Measurements from ENCODE around the gene NIN. TPM values are rescaled to one million over a fixed set of nuclear protein-coding genes. Genes with fewer than 3 reads are reported as not detected.

The NIN gene
- total RNA-seq, 2 experiments from 2014 or later: 50.3 to 56.5 TPM

DNA sequence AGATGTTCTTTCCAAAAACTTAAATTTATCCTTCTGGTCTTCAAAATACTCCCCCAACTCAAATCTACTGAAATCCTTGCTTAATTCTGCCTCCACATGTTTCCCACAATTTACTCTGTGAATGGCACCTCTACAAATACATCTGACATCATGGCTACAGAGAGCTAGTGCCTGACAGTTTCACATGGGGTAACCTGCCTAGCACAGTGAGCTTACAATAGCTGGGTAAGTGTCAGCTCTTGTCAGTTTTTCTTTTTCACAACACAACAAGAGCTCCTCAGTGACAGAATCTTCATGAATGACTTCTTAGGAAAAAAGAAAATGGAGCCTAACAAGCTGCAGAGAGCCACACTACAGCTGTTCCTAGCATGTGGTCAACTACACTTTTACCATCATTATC, 54.4 kb downstream of the NIN start:
- Mint-ChIP-seq H3K9me3 (no peaks in the 10 kb centered on the region), H3K36me3 (ENCODE audit: low read depth) (peaks cover 35% of the 10 kb centered on the region), H3K4me1 (peaks cover 20% of the 10 kb centered on the region), H3K4me3 (no peak overlapping the region), H3K27me3 (no peaks in the 10 kb centered on the region), H3K27ac (no peak overlapping the region)
- no peak for DNase-seq
- POLR2A ChIA-PET: interaction anchor here (1.1 to 2.9 kb wide), 3 partner anchors 11 to 84 kb away, joined by 3 to 10 read pairs (median 7); no protein-coding TSS in a partner anchor
- CTCF ChIA-PET: interaction anchor here (0.8 to 7.5 kb wide), 24 partner anchors 11 to 464 kb away, joined by 3 to 96 read pairs (median 6); partner anchors contain the start of gene ATL1

DNA sequence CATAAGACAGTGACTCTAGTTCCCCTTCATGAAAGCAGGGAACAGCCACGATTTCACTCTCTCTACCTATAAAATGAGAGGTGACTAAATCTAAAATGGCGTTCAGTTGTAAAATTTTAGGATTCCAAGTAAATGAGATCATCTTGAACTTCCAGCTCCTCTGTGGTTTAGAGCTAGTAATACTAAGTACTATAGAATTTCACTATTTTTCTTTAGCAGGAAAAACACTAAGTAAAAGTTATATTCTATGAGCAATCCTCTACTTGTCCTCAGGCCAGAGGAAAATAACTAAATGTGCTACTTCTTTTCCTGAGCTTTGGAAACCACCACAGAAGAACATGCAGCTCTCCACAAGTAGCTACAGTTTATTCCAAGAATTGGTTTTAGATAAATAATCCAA, 55.6 kb downstream of the NIN start:
- H3K9me3 Mint-ChIP-seq: no peaks in the 10 kb centered on the region
- ChIA-PET POLR2A (interaction anchor here (1.1 kb wide), 1 partner anchor 18 kb away, joined by 3 read pairs; no protein-coding TSS in a partner anchor), CTCF (interaction anchor here (0.6 to 7.5 kb wide), 20 partner anchors 12 to 648 kb away, joined by 3 to 96 read pairs (median 5); partner anchors contain the start of gene ATL1)
- peaks cover 20% of the 10 kb centered on the region for H3K4me1 Mint-ChIP-seq
- H3K27me3 Mint-ChIP-seq: no peaks in the 10 kb centered on the region
- H3K36me3 Mint-ChIP-seq (ENCODE audit: low read depth): peaks cover 44% of the 10 kb centered on the region
- no peak overlapping the region for H3K4me3 Mint-ChIP-seq
- DNase-seq: no peak
- H3K27ac Mint-ChIP-seq: no peak overlapping the region

DNA sequence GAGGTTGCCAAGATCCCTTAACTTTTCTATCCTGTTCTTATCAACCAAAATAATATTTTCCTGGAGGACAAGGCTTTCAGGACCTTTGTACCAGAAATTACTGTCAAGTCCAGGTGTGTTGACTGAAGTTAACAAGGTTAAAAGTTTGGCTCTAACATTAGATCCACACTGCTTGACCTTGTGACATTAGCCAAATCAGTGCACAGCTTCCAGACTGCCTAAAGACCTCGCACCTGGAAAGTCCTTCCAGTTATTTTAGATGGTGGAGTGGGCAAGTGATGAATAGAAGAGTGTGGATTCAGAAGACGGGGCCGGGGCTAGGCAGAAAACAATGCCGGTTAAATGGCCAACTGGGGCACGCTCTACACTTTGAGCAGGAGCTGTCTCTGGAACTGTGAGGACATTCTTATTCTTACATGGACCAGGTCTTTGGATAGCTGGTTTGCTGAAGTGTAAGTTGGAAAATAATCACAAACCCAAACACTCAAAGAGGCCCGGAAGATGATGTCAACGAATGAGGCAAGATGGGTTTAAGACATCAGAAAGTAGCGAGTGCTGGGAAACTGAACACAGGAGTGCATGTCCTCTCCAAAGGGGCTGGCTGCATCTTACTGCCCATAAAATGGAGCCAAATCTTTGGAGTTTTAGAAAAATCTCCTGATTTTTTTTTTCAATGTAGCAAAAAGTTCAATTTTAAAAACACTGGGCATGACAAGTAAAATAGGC, 56.3 kb downstream of the NIN start:
- no peak overlapping the region for H3K27ac Mint-ChIP-seq
- peaks cover 51% of the 10 kb centered on the region for H3K36me3 Mint-ChIP-seq (ENCODE audit: low read depth)
- H3K4me1 Mint-ChIP-seq: peaks cover 20% of the 10 kb centered on the region
- ChIA-PET CTCF (interaction anchor here (0.6 to 7.5 kb wide), 20 partner anchors 10 to 647 kb away, joined by 3 to 96 read pairs (median 4); partner anchors contain the start of gene ATL1), POLR2A (interaction anchor here (1.0 to 1.4 kb wide), 3 partner anchors 11 to 57 kb away, joined by 3 to 5 read pairs (median 3); partner anchors contain the start of gene NIN)
- no peak for DNase-seq
- H3K4me3 Mint-ChIP-seq: no peak overlapping the region
- no peaks in the 10 kb centered on the region for H3K9me3 Mint-ChIP-seq
- no peaks in the 10 kb centered on the region for H3K27me3 Mint-ChIP-seq

DNA sequence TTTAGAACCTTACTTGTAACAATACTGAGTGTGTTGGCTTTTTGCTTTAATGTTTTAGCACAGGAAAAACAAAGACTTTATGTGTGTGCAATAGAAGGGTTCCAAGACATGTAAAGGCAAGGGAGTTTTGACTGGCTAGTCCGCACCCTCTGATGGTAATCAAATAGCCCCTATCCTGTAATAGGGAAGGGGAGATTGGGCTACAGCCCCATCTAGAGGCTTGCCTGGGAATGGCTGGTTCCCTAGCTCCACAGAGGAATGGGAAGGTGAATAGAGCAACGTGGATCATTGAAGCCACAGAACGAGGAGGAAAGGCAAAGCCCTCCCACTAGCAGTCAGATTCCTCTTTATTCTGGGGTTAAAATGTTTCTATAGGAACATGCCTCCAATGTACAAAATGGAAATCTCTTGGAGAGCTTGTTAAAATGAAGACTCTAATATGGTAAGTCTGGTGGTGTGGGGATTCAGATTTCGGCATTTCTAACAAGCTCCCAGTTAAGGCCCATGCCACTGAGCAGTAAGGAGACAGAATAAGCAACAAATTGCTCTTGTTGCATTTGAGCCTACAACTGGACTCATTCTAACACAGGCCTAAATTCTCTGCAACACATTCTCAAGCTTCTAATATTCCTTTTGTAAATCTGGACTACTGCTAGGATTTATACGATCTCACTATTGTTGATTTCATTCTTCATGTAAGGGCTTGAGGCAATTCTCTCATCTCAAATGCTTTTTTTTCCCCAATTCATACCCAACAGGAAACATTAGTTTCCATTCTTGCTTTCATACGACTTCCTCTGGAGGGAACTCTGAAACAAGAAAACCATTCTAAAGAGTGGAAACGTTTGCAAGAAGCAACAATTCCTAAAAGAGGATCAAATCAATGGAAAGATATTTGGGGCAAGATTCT, 57.1 kb downstream of the NIN start:
- DNase-seq: peak; percentile 29
- POLR2A ChIA-PET: interaction anchor here (0.8 to 1.4 kb wide), 4 partner anchors 11 to 105 kb away, joined by 3 to 5 read pairs (median 3); partner anchors contain the start of genes NIN and SAV1
- H3K4me1 Mint-ChIP-seq: peaks cover 16% of the 10 kb centered on the region
- H3K27ac Mint-ChIP-seq: no peak overlapping the region
- H3K36me3 Mint-ChIP-seq (ENCODE audit: low read depth): peaks cover 51% of the 10 kb centered on the region
- H3K9me3 Mint-ChIP-seq: no peaks in the 10 kb centered on the region
- no peaks in the 10 kb centered on the region for H3K27me3 Mint-ChIP-seq
- CTCF ChIA-PET: interaction anchor here (0.6 to 7.5 kb wide), 17 partner anchors 10 to 453 kb away, joined by 3 to 96 read pairs (median 4); partner anchors contain the start of gene ATL1
- H3K4me3 Mint-ChIP-seq: no peak overlapping the region

DNA sequence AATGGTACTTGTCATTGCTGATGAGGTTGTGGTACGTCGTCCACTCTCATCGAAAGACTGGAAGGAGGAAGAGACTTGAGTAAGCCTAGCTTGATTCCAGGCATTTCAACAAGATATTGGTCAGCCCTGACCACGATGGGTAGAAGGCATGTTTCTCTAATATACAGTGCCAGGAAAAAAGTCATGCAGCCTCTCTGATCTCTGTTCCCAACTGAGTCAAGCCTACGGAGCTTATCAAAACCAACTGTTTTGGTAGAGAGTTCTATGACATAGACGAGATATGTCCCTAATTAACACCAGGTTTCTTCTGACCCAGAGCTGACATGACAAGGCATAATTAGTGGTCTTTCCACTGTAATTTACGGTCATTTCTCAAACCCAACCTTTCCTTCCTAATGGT, 58.5 kb downstream of the NIN start:
- no peak overlapping the region for H3K4me3 Mint-ChIP-seq
- ChIA-PET POLR2A (no interaction called here), CTCF (interaction anchor here (7.5 kb wide), 1 partner anchor 9 kb away, joined by 96 read pairs; no protein-coding TSS in a partner anchor)
- H3K4me1 Mint-ChIP-seq: peaks cover 12% of the 10 kb centered on the region
- no peaks in the 10 kb centered on the region for H3K27me3 Mint-ChIP-seq
- H3K27ac Mint-ChIP-seq: no peak overlapping the region
- no peaks in the 10 kb centered on the region for H3K9me3 Mint-ChIP-seq
- DNase-seq: no peak
- H3K36me3 Mint-ChIP-seq (ENCODE audit: low read depth): peaks cover 62% of the 10 kb centered on the region

DNA sequence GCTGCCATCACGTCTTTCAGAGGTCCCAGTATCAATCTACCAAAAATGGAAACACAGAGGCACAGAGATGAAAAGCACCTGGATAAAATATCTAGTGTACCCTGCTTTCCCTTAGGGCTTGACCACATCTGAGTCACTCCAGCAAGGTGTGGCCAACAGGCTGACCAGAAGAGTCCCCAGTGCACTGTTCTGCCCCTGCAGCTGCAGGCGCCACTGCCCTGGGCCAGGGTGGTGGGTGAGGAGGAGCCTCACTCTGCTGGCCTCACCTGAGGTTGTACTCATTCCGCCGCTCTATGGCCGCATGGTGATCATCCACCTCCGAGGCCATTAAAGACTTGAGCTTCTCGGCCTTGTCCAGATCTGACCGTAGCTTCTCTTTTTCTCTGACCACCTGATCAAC, 60.4 kb downstream of the NIN start:
- H3K36me3 Mint-ChIP-seq (ENCODE audit: low read depth): peaks cover 63% of the 10 kb centered on the region

DNA sequence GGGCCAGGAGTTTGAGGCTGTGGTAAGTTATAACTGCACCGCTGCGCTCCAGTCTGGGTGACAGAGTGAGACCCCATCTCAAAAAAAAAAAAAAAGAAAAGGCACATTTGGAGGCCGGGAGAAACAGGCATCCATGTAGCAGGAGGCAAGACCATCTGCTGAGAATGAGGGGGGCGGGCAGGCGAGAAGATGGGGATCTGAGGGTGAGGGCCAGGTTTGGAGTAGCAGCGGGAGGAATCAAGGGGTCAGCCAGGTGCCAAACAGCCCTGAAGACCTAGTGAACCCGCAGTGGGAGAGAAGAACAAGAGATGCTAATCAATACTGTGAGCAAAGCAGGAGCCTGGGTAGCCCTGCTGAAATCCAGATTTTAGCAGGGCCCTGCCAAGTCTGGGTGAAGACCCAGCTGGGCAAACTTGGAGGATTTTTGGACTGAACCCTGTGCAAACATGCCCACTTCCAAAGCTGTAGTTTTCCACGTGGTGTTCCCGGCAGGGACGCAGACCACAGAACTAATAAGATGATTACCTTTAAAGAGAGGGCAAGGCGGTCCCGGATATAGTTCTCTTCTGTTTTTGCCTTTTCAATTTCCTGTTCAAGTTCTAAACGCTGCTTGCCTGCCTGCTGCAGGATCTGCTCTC, 61.0 kb downstream of the NIN start:
- H3K9me3 Mint-ChIP-seq: no peaks in the 10 kb centered on the region
- POLR2A ChIA-PET: no interaction called here
- H3K27ac Mint-ChIP-seq: no peak overlapping the region
- H3K36me3 Mint-ChIP-seq (ENCODE audit: low read depth): peaks cover 63% of the 10 kb centered on the region
- no peaks in the 10 kb centered on the region for H3K27me3 Mint-ChIP-seq
- H3K4me3 Mint-ChIP-seq: no peak overlapping the region
- CTCF ChIA-PET: no interaction called here
- no peak for DNase-seq
- peaks cover 12% of the 10 kb centered on the region for H3K4me1 Mint-ChIP-seq

More for the DNA sequence above, 60.4 kb downstream of the NIN start:
- no peaks in the 10 kb centered on the region for H3K9me3 Mint-ChIP-seq
- no peak for DNase-seq
- ChIA-PET POLR2A (no interaction called here), CTCF (interaction anchor here (1.5 kb wide), 1 partner anchor 151 kb away, joined by 5 read pairs; no protein-coding TSS in a partner anchor)
- no peaks in the 10 kb centered on the region for H3K27me3 Mint-ChIP-seq
- H3K27ac Mint-ChIP-seq: no peak overlapping the region
- no peak overlapping the region for H3K4me3 Mint-ChIP-seq
- H3K4me1 Mint-ChIP-seq: peaks cover 12% of the 10 kb centered on the region

DNA sequence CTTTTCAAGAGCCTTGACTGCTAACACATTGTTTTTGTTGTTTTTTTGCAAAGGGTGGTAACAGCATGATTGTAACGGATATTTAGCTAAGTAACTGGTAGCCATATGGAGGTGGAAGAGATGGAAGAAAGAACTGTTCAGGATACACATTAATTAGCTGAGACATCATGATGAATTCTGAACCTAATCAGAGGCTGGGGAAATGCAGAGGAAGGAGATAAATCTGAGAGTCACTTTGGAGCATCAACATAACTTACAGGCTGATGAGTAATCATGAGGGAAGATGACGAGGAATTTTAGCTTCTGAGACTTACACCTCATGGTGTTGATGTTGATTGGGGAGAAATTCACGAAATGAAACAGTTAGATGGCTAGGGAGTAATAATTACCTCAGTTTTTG, 62.3 kb downstream of the NIN start:
- no peak overlapping the region for H3K4me3 Mint-ChIP-seq
- no peak for DNase-seq
- POLR2A ChIA-PET: interaction anchor here (0.5 kb wide), 1 partner anchor 9 kb away, joined by 3 read pairs; no protein-coding TSS in a partner anchor
- H3K9me3 Mint-ChIP-seq: no peaks in the 10 kb centered on the region
- H3K4me1 Mint-ChIP-seq: peaks cover 1% of the 10 kb centered on the region
- peak overlapping the region; percentile 16 for H3K27ac Mint-ChIP-seq
- CTCF ChIA-PET: interaction anchor here (0.5 kb wide), 1 partner anchor 26 kb away, joined by 3 read pairs; no protein-coding TSS in a partner anchor
- no peaks in the 10 kb centered on the region for H3K27me3 Mint-ChIP-seq
- H3K36me3 Mint-ChIP-seq (ENCODE audit: low read depth): peaks cover 63% of the 10 kb centered on the region

DNA sequence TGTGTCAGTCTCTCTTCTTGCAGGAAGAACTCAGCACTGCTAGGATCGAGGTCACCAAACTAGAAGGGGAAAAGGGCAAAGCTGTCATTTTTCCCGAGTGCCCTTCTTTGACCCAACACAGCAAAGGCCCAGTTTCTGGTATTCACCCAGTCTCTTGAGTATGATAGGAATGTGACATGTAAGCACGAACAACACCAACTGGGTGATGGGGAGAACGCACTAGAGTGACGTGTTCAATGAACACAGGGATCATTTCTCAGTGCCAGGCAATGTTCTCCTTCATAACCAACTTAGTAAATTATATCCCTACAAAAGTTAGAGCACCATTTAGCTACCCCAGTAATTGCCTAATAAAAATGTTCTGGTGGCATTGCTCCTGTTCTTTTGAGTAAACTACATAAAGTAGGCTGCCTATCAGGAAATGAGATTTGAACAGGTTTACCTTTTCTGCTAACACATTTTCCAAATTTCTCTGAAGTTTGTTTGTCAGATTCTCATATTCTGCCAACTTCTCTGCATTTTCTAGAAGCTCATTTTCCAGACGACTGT, 64.5 kb downstream of the NIN start:
- Mint-ChIP-seq H3K27me3 (no peaks in the 10 kb centered on the region), H3K27ac (no peak overlapping the region), H3K4me3 (no peak overlapping the region), H3K9me3 (no peaks in the 10 kb centered on the region), H3K36me3 (ENCODE audit: low read depth) (peaks cover 69% of the 10 kb centered on the region), H3K4me1 (peaks cover 11% of the 10 kb centered on the region)
- no peak for DNase-seq
- CTCF ChIA-PET: interaction anchor here (1.5 to 8.6 kb wide), 3 partner anchors 9 to 165 kb away, joined by 3 to 96 read pairs (median 4); no protein-coding TSS in a partner anchor
- POLR2A ChIA-PET: no interaction called here

DNA sequence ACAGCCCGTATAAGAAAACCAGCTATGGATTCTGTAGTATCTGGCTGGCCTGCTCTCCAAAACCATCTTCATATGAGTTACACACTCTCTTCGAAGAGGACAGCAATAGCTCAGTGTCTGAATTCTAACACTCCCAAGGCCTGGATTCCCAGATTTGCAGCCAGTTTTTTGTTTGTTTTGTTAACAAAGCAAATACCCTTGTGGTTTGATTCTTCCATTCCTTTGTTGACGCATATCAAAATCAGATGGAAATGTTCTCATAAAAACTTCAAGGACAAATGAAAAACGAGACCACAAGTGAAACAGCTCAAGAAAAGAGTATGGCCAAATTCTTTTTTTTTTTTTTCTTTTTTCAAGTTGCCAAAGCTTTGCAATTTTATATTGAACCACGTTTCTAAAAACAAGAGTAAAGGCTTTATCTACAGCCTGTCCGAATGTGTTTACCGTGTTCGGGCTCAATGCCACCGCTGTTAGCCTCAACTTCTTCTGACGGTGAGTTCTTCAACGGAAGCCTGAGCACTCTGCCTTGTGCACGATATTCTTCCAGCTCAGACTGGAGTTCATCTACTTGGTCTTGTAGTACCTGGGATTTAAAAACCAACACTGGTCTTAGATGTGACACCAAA, 67.5 kb downstream of the NIN start:
- H3K4me3 Mint-ChIP-seq: no peak overlapping the region
- POLR2A ChIA-PET: interaction anchor here (1.1 to 1.9 kb wide), 2 partner anchors 10 to 38 kb away, joined by 4 to 5 read pairs; no protein-coding TSS in a partner anchor
- peaks cover 11% of the 10 kb centered on the region for H3K4me1 Mint-ChIP-seq

DNA sequence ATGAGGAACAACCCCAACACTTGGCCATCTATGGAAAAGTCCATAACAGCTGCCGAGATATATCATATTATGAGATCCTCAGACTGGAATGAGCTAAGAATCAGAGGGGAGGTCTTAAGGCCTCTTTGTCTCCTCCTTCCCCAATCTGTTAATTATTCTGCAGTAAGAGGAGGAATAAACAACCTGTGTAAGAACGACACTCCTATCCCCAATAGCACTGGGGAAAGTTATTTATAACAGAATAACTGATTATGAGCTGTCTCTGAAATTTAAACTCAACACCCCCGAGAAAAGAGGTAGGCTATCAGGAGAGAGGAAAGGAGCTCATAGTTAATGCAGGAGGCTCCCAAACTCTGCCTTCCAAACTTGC, 68.0 kb downstream of the NIN start:
- Mint-ChIP-seq H3K4me3 (no peak overlapping the region), H3K36me3 (ENCODE audit: low read depth) (peaks cover 62% of the 10 kb centered on the region), H3K27me3 (no peaks in the 10 kb centered on the region), H3K27ac (no peak overlapping the region), H3K9me3 (no peaks in the 10 kb centered on the region), H3K4me1 (peaks cover 11% of the 10 kb centered on the region)
- ChIA-PET POLR2A (interaction anchor here (1.9 kb wide), 1 partner anchor 11 kb away, joined by 5 read pairs; no protein-coding TSS in a partner anchor), CTCF (interaction anchor here (0.6 to 8.6 kb wide), 5 partner anchors 12 to 193 kb away, joined by 3 to 96 read pairs (median 3); no protein-coding TSS in a partner anchor)
- no peak for DNase-seq

More for the DNA sequence above, 67.5 kb downstream of the NIN start:
- Mint-ChIP-seq H3K27ac (no peak overlapping the region), H3K36me3 (ENCODE audit: low read depth) (peaks cover 68% of the 10 kb centered on the region), H3K9me3 (no peaks in the 10 kb centered on the region), H3K27me3 (no peaks in the 10 kb centered on the region)
- CTCF ChIA-PET: interaction anchor here (0.6 to 8.6 kb wide), 4 partner anchors 12 to 192 kb away, joined by 3 to 96 read pairs (median 4); no protein-coding TSS in a partner anchor
- no peak for DNase-seq

Data from activated CD4-positive, alpha-beta memory T cell treated with anti-CD3 and anti-CD28 coated beads, Interleukin-2, amount 10 ng/mL, durations not matched to agents 7 days and 5 days (primary cell).